ENCODE results near the gene SPATS1. TPM values are rescaled to one million over a fixed set of nuclear protein-coding genes. Genes with fewer than 3 reads are reported as not detected.

The SPATS1 gene, protein sequence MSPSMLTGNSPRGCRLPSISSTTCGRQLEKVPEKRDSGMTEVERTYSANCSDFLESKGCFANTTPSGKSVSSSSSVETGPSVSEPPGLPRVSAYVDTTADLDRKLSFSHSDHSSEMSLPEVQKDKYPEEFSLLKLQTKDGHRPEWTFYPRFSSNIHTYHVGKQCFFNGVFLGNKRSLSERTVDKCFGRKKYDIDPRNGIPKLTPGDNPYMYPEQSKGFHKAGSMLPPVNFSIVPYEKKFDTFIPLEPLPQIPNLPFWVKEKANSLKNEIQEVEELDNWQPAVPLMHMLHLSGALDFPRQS
- not detected for total RNA-seq

DNA sequence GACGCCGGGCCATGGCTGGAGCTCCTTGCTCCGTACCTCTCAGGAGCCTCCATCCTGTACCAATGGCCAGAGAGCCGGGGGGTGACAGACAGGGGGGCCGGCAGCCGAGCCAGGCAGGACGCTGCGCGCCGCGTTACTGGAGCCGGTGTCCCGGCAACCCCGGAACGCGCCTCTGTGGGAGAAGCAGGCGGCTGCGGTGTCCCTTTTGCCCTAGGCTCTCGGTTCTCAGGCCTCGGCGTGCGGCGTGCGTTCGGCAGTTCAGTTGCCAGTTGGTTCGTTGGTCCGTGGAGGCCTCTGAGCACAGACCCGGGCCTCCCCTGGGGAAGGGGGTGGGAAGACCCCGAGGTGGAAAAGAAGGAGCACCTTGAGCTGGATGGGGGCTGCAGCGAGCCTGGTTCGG is at the start of gene SPATS1:
Gene SPATS1 (plus strand): TSS at position 162 of the 400 bp plus-strand sequence. CDS start 446 bp downstream, outside the sequence.
- CTCF ChIA-PET: interaction anchor here (0.7 to 5.4 kb wide), 4 partner anchors 30 to 118 kb away, joined by 3 to 21 read pairs (median 3); partner anchors contain the start of gene AARS2
- POLR2A ChIA-PET: no interaction called here

DNA sequence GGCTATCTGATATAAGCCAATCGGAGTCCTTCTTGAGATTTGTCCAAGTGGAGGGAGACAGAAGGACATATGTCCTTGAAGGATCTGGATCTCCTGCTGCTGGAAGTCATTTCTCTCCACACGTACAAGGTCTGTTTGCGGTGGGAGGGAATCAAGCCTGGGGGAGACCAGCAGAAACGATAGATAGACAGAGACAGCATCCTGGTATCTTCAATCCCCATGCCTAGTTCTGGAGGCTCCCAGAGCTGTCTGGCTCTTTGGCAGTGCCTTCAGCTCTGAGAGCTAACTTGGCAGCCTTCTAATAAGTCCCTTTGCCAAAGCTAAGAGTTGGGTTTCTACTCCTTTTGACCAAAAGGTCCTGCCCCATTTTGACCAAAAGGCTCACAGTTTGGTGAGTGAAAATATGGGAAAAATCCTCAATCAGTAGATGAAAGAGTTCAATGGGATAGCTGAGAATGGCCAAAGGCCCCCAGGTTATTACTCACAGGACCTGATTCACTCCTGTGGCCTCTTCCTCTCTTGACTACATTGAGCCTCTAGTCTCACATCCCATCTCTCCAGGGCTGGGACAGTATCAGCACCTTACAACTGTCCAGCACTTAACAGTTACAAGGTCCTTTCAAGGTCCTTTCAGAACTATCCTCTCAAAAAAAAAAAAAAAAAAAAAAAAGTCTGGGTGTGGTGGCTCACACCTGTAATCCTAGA is 49.6 kb upstream of the SPATS1 start:
- POLR2A ChIA-PET: no interaction called here
- CTCF ChIA-PET: interaction anchor here (0.7 to 1.6 kb wide), 5 partner anchors 16 to 814 kb away, joined by 3 to 5 read pairs (median 4); no protein-coding TSS in a partner anchor

DNA sequence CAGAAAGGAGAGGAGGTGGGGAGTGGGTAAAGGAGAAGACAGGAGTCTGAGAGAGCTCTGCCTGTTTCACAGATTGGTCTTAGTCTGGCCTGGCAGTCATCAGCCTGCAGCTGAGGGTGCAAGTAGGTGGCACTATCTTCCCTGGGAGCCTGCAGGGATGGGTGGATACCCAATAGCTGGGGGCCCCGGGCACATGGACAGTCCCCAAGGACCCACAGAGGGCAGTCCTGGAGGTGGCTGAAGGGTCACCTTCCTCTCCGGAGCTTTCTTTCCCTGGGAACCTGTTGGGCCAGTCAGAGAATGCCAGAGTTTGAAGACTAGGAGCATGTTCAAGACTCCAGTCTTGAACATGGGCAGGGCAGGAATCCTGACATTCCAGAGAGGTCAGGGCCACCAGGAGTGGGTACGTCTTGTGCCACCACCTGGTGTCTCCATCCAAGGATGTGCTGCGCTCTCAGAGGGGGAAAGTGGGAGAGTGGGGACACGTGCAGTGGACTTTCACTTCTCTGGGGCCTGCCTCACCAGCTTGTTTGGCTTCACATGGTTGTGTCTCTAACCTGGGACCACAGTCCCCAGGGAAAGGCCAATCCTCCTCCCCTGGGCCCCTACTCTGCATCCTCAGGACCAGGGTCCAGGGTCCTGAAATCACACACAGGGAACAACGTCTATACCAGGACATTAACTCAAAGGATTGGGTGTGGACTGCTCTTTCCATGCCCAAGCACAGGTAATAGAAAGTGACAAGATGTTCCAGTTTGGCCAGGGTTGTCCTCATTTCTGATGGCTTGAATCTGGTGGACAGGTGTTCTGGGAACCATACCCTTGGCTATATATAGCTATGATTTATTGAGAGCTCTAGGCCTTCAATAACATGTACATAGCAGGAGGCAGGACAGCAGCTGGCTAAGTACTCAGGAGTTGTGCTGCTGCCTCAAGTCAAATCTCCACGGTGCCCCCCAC is 47.3 kb upstream of the SPATS1 start:
- ChIA-PET CTCF (interaction anchor here (0.9 to 2.0 kb wide), 4 partner anchors 8 to 27 kb away, joined by 3 to 8 read pairs (median 5); partner anchors contain the start of gene AARS2), POLR2A (interaction anchor here (0.7 kb wide), 1 partner anchor 170 kb away, joined by 9 read pairs; no protein-coding TSS in a partner anchor)

DNA sequence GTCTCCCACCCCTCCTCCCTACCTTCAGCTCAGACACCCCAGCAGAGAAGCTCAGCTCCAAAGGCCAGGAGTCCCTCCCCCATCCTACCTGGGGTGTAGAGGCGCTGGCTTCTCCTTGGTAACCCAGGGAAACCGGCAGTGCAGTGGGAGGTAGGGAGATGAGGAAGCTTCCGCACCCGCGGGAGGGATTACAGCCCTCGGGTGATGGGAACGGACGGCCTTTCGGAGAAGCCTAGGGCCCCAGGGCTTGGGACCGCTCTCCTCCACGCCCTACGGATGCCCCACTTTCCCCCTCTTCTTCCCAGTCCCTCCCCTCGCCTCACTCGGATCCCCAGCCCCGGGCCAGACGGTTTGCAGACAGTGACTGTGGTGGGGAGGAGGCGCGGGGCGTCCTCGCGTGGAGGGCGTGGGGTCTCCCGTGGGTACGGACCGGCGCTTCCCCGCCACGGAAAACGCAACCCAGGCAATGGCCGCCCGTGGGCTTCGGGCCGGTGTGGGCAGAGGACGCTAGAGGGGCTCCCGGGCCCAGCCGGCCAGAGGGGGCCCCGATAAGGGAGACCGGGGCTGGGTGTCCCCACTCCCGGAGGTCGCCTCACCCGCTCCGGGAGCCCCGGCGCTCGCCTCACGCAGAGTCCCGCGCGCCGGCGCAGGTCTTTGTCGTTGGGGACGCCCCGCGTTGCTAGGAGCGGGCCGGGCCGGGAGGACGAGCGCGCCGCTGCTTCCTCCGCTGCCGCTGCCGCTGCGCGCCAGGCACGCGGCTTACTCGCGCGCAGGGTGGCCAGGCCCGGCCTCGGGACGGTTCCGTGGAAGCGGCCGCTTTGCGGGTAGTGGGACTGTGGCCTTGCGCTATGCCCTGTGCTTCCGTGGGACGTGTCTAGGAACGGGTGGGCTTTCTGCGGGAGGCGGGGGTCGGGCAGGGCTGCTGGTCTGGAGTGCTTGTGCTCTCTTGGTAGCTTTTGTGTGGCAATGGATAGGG is 45.1 kb upstream of the SPATS1 start:
- ChIA-PET CTCF (interaction anchor here (0.6 to 2.6 kb wide), 5 partner anchors 12 to 74 kb away, joined by 3 to 8 read pairs (median 4); partner anchors contain the start of gene AARS2), POLR2A (interaction anchor here (1.5 kb wide), 1 partner anchor 12 kb away, joined by 4 read pairs; no protein-coding TSS in a partner anchor)

DNA sequence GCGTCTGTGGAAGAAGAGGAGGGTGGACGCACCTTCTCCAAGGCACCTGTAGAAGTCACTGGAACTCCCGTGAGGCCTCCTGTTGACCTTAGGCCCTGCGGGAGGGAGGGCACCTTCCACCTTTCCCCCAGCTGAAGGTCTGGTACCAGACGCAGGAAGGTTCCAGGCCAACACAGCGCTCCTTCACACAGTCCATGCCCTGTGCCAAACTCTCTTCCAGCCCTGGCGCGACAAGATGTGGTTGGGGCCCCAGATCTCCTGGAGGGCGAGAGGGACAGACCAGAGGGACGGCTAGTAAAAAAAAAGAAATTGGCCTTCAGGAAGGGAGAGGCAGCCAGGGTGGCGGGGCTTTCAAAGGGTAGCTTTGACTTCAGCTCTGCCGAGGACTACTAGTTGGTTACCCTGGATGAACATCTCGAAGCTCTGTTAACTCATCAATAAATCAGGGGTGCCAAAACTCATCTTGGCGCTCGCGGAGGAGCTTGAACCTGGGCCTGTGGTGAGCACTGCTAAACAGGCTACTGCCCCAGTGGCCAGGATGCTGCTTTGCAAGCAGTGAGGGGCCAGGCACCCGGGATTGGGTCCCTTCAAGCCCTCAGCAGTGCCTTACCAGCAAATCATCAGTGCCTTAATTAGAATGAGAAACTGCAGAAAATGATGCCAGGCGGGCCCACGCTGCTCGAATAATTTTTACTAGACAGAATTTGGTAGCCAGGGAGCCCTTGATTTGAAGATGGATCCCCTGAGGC is 44.2 kb upstream of the SPATS1 start:
- POLR2A ChIA-PET: interaction anchor here (1.5 kb wide), 1 partner anchor 11 kb away, joined by 4 read pairs; no protein-coding TSS in a partner anchor
- CTCF ChIA-PET: interaction anchor here (0.6 to 2.6 kb wide), 4 partner anchors 11 to 73 kb away, joined by 3 to 8 read pairs (median 4); partner anchors contain the start of gene AARS2

DNA sequence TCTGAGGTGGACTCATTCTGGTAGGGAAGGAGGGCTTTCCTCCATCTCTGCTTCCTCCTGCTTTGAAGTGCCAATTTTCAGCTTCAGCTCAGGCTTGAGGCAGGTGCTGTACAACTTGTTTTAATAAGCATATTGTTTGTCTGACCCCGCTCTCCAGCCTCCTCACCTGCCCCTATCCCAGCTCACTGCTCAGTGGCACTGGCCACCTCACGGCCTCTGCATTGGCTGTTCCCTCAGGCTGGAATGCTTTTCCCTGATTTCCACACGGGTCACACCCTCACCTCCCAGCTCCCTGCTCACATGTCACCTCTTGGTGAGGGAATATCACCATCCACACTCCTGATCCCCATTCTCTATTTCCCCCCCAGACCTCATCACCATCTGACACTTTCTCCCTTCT is 43.6 kb upstream of the SPATS1 start:
- ChIA-PET CTCF (interaction anchor here (0.7 to 2.6 kb wide), 2 partner anchors 11 to 295 kb away, joined by 3 to 8 read pairs; no protein-coding TSS in a partner anchor), POLR2A (interaction anchor here (0.6 to 1.5 kb wide), 2 partner anchors 11 to 40 kb away, joined by 3 to 4 read pairs; no protein-coding TSS in a partner anchor)

DNA sequence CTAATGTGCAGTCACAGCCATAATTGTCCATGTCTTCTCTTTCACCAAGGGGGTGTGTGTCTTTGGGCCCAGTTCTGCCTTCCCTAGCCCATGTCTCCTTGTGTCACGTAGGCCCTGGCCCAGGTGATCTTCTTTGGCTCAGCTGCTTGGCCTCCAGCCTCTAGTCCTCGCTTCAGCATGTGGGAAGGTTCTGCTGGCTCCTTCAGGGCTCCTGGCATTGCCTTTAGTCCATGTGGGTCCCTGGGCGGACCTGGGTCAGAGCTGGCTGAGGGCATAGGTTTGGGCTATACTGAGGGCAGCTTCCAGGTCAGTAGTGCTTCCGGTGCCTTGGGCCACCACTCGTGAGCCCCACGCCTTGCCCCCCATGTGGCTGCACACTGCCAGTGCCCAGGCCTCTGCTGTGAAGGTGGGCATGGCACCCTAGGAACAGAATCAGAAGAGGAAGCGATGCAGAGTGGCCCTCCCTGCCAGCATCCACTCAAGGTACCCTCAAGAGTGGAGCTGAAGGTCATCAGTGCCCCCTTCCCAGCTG is 42.1 kb upstream of the SPATS1 start:
- ChIA-PET POLR2A (no interaction called here), CTCF (interaction anchor here (2.4 kb wide), 1 partner anchor 32 kb away, joined by 12 read pairs; no protein-coding TSS in a partner anchor)

DNA sequence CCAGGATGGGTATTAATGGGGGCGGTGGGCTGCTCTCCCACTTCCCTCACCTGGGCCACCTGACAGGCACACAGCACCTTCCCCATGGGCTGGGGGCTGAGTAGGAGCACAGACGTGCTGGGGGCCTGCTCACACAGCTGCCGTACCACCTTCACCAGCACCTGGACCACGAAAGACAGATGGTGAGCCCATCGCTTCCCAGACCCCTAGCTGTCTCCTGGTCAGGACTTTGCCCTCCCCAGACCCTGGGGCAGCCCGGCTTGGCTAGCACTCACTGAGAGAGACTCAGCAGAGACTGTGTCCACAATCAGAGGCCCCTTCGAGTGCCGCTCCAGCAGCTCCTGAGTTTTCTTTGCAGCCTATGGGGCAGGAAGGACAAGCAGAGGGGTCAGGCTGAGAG is 41.3 kb upstream of the SPATS1 start:
- ChIA-PET CTCF (interaction anchor here (2.4 kb wide), 1 partner anchor 33 kb away, joined by 12 read pairs; no protein-coding TSS in a partner anchor), POLR2A (no interaction called here)

DNA sequence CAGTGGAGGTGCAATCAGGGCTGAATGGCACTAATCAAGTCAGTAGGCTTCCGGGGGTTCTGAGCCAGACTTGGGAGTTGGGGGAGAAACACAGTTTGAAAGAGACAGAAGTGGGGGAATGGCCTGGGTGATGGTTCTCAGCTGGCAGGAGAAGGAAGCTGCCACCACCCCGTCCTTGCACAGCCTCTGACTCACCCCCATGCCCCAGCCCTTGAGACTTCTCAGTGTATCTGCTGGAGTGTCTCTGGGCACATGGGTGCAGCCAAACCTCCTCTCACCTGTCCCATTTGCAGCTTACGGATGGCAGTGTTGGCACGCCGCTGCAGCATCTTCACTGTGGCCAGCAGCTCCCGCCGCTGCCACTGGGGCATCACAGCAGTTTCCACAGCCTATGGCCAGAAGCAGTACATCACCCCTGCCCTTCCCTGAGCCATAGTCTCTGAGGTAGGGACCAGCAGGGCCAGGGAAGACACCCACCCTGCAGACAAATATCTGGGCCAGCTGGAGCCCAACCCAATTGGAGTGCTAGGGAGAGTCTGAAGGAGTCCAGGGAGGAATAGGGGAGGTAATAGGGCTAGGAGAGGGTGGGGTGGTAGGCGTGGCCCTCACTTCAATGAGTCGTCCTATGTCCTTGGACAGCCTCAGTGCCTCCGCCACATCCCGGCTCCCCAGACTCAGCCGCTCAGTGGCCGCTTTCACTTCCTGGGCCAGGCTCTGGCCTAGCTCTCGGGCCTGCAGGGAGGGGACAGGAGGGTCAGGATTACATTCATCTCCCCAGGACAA is 40.5 kb upstream of the SPATS1 start:
- POLR2A ChIA-PET: no interaction called here
- CTCF ChIA-PET: interaction anchor here (2.4 kb wide), 1 partner anchor 34 kb away, joined by 12 read pairs; no protein-coding TSS in a partner anchor

DNA sequence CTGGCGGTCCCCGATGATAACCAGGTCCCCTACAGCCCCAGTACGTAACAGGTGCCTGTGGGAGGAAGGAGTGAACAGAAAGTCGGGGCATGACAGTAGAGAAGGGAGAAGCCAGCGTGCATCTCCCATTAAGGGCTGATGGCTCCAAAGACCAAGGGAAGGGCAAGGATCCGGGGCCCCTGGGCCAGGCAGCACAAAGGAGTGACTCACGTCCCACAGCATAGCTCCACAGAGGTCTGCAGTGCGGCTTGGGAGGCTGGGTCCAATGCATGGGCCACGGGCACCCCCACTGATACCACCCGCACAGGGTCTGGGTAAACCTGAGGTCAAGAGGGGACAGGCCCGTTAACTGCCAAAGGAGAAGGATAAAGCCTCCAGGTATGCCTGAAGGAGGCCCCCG is 39.6 kb upstream of the SPATS1 start:
- CTCF ChIA-PET: interaction anchor here (1.3 to 4.2 kb wide), 2 partner anchors 8 to 35 kb away, joined by 3 to 18 read pairs; no protein-coding TSS in a partner anchor
- POLR2A ChIA-PET: no interaction called here

DNA sequence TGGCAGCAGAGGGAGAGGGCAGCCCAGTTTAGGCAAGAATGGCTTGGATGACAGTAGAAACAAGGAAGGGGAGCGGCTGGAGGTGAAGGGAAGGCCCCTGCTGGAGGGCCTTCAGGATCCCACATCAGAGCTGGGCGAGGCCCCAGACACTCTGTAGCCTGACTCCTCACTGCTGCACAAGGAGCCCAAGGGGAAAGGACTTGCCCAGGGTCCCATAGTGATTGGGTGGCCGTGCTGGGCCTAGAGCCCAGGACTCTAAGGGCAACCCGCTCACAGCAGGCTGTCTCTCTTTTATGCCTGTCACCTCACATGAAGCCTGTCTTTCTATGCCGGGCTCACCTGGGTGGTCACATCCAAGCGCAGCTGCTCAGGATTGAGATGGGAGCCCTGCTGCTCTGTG is 38.6 kb upstream of the SPATS1 start:
- ChIA-PET CTCF (interaction anchor here (0.6 to 4.2 kb wide), 5 partner anchors 9 to 602 kb away, joined by 3 to 18 read pairs (median 3); partner anchors contain the start of gene AARS2), POLR2A (no interaction called here)

DNA sequence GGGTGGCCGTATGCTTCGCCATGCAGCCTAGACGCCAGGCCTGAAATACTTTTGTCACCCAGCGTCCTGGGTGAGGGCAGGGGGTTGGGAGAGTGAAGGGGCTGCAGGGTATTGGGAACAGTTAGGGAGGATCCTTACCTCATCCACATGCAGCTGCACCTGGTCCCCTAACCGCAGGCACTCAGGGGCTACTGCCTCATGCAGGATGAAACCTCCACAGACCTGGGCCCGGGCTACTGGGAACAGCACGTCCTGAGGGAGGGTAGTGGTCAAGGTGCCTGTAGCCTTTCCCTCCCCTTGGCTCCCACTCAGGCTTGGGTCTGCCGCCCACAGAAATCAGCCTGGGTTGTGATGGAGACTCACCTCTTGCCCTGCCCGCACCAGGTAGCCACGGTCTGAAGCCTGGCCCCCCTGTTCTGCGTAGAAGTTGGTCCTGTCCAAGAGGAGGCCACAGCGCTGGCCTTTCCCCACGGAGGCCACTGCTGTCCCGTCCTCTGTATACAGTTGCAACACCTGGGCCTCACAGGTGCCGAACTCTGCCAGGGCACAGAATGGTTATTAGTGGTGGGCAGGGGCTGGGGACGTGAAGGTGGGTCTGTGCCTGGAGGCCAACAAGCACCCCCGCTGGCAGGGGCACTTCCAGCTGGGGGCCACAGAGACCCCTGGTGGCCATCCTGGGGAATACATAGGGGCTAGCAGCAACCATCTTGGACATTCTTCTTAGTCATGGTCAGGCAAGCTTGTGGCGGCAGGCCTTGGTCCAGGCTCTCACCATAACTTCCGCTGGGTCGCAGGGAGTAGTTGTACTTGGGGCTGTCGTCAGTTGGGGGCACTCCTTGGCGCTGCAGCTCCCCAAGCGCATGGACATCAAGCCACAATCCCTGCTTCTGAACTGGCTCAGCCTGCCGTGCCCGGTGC is 37.9 kb upstream of the SPATS1 start:
- CTCF ChIA-PET: interaction anchor here (0.6 to 4.2 kb wide), 14 partner anchors 9 to 603 kb away, joined by 3 to 18 read pairs (median 4); partner anchors contain the start of genes AARS2 and TMEM151B
- POLR2A ChIA-PET: interaction anchor here (0.7 kb wide), 1 partner anchor 81 kb away, joined by 3 read pairs; no protein-coding TSS in a partner anchor

DNA sequence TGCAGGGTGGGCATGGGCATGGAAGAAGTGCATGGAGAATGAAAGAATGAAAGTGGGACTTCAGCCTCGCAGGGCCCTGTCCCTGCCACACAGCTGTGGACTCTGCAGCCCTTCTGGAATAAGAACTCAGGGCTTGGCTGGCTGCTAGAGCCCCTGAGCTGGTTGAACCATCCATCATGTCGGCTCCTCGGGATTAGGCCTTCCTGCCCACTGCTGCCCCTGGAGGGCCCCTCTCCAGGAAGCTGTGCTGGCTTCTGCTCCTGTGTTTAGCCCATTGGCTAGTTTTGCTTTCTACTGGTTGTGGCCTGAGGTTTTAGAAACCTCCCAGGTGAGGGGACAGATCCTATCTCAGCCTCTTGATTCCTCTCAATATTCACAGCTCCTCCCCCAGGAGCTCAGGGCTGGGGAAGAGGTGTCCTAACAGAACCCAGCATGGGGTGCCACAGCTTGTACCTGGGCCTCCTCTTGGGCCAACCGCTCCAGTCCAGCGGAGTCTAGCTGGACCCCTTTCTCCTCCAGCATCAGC is 37.2 kb upstream of the SPATS1 start:
- CTCF ChIA-PET: interaction anchor here (0.8 to 4.2 kb wide), 12 partner anchors 8 to 138 kb away, joined by 3 to 18 read pairs (median 4); partner anchors contain the start of genes AARS2 and TMEM151B
- POLR2A ChIA-PET: interaction anchor here (0.7 kb wide), 2 partner anchors 36 to 81 kb away, joined by 3 read pairs; no protein-coding TSS in a partner anchor

DNA sequence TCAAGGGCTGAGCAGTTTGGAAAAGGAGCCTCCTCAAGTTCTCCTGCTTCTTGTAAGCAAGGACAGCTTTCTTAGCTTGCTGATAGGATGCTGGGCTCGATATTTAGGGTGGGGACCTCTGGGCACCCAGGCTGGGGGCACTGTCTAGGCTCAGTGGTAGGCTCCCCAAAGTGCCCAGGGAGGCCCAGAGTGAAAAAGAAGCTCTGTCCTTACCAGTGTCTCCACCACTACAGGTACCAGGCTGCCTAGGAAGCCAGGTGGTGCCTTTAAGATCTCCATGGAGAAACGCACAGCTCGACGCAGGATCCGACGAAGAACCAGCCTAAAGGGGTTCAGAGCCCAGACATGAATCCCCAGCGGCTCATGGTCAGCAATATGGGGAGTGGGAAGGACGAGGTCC is 35.7 kb upstream of the SPATS1 start:
- CTCF ChIA-PET: interaction anchor here (4.2 kb wide), 1 partner anchor 38 kb away, joined by 18 read pairs; no protein-coding TSS in a partner anchor

More for the DNA sequence above, 35.7 kb upstream of the SPATS1 start:
- POLR2A ChIA-PET: no interaction called here

All from activated CD8-positive, alpha-beta memory T cell treated with anti-CD3 and anti-CD28 coated beads for 36 hours (primary cell).